ENCODE results near the gene ZNF385A. TPM values are rescaled to one million over a fixed set of nuclear protein-coding genes. Genes with fewer than 3 reads are reported as not detected.

ZNF385A gene
- total RNA-seq, 1 donor from 2014 or later, result 15.6 TPM

- peak; percentile 54 for DNase-seq (ENCODE audit: low spot score)
- Mint-ChIP-seq H3K4me1 (ENCODE audit: unreplicated experiment) (peaks cover 68% of the 10 kb centered on the region), H3K27me3 (ENCODE audit: unreplicated experiment) (peaks cover 21% of the 10 kb centered on the region), H3K27ac (ENCODE audit: unreplicated experiment) (peak within 1 kb of the TSS; percentile 95), H3K36me3 (ENCODE audit: low read depth, unreplicated experiment) (peaks cover 15% of the 10 kb centered on the region), H3K4me3 (ENCODE audit: unreplicated experiment) (peak within 1 kb of the TSS; percentile 99), H3K9me3 (ENCODE audit: unreplicated experiment) (no peaks in the 10 kb centered on the region)
- no peak for TF ChIP-seq CTCF (IDR thresholded peaks at IDR 0.05; ENCODE audit: unreplicated experiment)
These were observed 34.8 kb upstream of the ZNF385A start, which contains the start of gene ITGA5 for GRCh38 chr12:54419088-54419887. Gene ITGA5 (minus strand): TSS chr12:54419266. CDS start chr12:54419198, 68 bp downstream.

- Mint-ChIP-seq H3K36me3 (ENCODE audit: low read depth, unreplicated experiment) (peaks cover 15% of the 10 kb centered on the region), H3K9me3 (ENCODE audit: unreplicated experiment) (no peaks in the 10 kb centered on the region), H3K4me3 (ENCODE audit: unreplicated experiment) (peak overlapping the region; percentile 99), H3K27ac (ENCODE audit: unreplicated experiment) (peak overlapping the region; percentile 95), H3K4me1 (ENCODE audit: unreplicated experiment) (peaks cover 72% of the 10 kb centered on the region), H3K27me3 (ENCODE audit: unreplicated experiment) (peaks cover 21% of the 10 kb centered on the region)
- no peak for DNase-seq (ENCODE audit: low spot score)
- no peak for TF ChIP-seq CTCF (IDR thresholded peaks at IDR 0.05; ENCODE audit: unreplicated experiment)
These were observed 34.0 kb upstream of the ZNF385A start for GRCh38 chr12:54418441-54419087.

- Mint-ChIP-seq H3K27ac (ENCODE audit: unreplicated experiment) (peak overlapping the region; percentile 95), H3K9me3 (ENCODE audit: unreplicated experiment) (no peaks in the 10 kb centered on the region), H3K27me3 (ENCODE audit: unreplicated experiment) (peaks cover 23% of the 10 kb centered on the region), H3K4me3 (ENCODE audit: unreplicated experiment) (peak overlapping the region; percentile 99), H3K36me3 (ENCODE audit: low read depth, unreplicated experiment) (peaks cover 17% of the 10 kb centered on the region), H3K4me1 (ENCODE audit: unreplicated experiment) (peaks cover 73% of the 10 kb centered on the region)
- peak; percentile 53 for DNase-seq (ENCODE audit: low spot score)
- TF ChIP-seq CTCF (IDR thresholded peaks at IDR 0.05; ENCODE audit: unreplicated experiment), result no peak
These were observed 33.3 kb upstream of the ZNF385A start for GRCh38 chr12:54417712-54418440.

- H3K27me3 Mint-ChIP-seq (ENCODE audit: unreplicated experiment), result peaks cover 22% of the 10 kb centered on the region
- no peak for DNase-seq (ENCODE audit: low spot score)
- peaks cover 73% of the 10 kb centered on the region for H3K4me1 Mint-ChIP-seq (ENCODE audit: unreplicated experiment)
- peak overlapping the region; percentile 99 for H3K4me3 Mint-ChIP-seq (ENCODE audit: unreplicated experiment)
- TF ChIP-seq CTCF (IDR thresholded peaks at IDR 0.05; ENCODE audit: unreplicated experiment), result no peak
- no peaks in the 10 kb centered on the region for H3K9me3 Mint-ChIP-seq (ENCODE audit: unreplicated experiment)
- peak overlapping the region; percentile 95 for H3K27ac Mint-ChIP-seq (ENCODE audit: unreplicated experiment)
- H3K36me3 Mint-ChIP-seq (ENCODE audit: low read depth, unreplicated experiment), result peaks cover 21% of the 10 kb centered on the region
These were observed 32.4 kb upstream of the ZNF385A start for GRCh38 chr12:54416687-54417603.
